NCI-H2196 treated with DMSO at 0.1 percent for 48 hours (cell line): ENCODE results near the gene TELO2.
A peak's percentile ranks its signal among the peaks of the same experiment; 100 is the strongest.

ENCODE experiments used
- DNase-seq: peaks from one replicate; lab custom pipeline; 2025; ENCODE audit not compliant: unreplicated experiment; lab: John Stamatoyannopoulos, UW

The TELO2 gene

DNA sequence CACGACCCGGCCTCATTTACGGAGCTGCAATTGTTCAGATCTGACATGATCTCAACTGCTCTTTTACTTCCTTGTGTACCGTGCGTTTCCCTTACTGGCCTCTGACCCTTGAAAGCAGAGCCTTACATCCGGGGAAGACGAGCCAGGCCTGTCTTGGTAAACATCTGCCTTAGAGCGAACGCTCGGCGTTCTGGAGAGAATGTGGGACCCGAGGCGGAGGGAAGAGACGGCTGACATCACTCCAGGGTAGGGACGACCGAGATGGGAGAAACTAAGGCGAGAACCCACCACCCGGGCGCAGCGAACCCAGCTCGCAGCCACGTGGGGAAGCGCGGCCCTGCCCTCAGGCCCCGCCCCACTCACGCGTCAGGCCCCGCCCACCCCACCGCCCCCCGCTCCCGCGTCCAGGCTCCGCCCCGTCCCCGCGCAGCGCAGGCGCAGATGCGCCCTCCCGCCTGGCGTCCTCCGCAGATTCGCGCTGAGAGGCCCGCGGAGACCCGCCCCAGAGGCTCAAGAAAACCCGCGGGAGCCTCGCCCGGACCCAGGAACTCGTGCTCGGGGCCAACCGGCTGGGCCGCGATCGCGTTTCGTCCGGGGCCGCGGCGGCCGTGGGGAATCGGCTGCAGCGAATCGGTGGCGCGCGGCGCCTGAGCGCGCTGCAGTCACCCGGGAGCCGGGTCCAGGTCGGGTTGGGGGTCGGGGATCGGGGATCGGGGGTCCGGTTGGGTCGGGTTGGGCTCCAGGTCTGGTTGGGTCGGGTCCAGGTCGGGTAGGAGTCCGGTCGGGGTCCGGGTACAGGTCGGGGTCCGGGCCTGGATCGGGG is at the start of gene TELO2:
TELO2 (plus strand) TSS at position 438 of the 823 bp plus-strand sequence. CDS start 922 bp downstream, outside the sequence.
- peak; percentile 94 for DNase-seq

DNA sequence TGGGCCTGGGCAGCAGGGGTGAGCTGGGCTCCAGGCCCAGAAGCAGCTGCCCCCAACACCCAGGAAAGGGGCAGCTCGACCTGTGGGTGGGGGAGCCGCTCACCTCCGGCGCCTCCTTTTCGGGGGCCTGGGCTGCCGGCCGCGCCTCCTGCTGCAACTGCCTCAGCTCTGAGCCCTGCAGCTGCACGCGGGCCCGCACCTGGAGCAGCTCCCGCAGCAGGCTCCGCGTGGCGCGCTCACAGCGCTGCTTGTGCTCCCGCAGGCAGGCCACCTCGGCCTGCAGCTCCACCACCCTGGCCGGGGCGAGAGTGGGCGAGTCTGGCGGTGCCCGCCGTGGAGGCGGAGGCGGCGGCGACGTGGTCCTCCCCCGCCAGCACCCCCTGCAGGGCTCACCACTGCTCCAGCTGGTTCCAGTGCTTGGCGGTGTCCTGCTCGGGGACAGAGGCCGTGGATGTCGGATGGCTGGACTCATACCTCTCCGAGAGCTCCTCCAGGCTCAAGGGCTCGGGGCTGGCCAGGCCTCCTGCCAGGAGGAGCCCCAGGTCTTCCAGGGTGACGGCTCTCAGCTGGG is 49.7 kb upstream of the TELO2 start:
- no peak for DNase-seq

DNA sequence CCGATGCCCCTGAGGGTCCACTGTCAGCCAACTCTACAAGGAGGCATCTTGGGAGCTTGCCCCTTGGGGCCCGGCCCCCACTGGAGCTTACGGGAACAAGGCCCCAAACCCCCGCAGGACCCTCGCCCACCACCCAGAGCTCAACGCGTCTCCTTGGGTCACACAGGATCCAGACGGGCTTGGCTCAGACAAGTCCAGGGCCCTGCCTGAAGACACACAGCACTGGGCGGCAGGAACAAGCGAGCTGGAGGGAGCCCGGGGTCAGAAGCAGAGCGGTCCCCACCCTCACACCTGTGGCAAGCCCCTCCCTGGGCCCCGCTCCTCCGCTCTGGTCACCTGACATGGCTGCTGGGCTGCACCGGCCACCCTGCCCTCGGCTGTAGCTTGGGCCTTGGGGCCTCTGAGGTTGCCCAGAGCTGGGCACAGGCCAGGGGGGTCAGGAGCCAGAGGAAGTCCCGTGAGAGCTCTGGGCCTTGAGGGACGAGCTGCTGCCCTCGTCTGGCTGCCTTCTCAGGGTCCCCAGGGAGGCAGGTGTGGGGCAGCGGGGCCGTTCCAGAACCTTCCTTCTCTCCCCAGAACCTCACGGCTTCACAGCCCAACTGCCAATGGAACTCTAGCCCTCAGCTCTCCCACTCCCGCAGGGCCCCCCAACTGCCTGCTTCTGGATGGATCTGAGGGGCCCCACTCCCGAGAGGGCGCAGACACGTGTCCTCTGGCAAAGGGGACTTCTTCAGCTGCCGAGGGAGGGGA is 49.0 kb upstream of the TELO2 start, which contains the start of gene CCDC154:
CCDC154 (minus strand) TSS at position 577 of the 750 bp plus-strand sequence; CDS start at position 343, 234 bp downstream.
- no peak for DNase-seq

DNA sequence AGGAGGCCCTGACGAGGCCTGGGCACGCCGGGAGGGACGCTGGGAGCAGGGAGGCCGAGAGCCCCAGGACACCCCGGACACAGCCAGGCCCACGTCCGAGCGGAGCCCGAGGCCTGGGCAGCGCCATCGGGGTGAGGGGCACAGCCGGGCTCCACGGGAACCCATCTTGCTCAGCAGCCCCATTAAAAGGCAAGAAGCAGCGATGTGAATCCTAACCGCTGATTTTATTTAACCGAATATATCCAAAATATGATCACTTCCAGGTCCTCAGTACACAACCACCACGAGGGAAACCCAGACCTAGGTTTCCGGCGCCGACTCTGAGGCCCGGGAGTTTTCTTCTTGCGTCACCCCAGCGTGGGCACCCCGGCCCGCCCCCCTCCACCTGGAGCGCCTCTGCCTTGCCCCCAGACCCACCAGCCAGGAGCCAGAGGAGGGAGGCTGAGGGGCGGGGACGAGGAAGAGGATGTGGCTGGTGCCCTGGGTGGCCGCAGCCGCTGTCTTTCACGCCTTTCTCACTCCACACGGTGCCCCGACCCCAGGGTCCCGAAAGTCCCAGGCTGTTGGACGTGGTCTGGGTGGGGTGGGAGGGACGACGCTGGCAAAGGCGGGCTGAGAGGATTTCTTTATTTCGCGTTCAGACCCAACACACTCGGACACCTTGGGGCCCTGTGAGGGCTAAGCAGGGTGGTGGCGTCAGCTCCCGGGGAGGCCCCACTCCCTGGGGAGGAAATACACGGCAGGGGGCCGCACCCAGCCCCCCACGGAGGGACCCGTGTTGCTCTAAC is 48.2 kb upstream of the TELO2 start:
- no peak for DNase-seq

DNA sequence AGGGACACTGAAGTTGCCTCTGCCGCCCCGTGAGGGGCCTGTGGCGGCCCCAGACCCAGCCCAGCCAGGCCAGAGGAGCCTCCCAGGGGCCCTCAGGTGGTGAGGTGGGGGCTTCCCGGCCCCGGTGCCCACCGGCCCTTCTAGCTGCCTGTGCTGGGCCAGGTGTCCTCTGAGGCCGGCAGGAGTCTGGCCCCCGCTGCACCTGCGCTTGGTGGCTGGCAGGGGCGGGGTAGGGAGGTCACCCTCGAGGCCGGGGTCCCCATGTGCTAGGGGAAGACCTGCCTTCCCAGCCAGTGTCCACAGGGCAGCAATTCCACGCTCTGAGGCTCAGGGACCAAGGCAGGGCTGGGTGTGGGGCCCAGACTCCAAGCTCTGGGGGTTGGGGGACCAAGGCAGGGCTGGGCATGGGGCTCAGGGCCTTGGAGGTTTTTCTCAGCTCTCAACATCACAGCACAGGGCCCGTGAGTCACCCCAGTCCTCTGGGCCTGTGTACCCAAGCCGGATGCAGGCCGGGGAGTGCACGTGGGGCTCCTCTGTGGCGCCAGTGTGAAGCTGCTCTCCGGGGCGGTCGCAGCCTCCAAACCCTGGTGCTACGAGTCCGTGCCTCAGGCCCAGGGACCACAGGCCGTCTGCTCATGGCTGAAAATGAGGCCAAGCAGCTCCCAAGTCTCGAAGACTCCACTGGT is 47.5 kb upstream of the TELO2 start:
- no peak for DNase-seq

DNA sequence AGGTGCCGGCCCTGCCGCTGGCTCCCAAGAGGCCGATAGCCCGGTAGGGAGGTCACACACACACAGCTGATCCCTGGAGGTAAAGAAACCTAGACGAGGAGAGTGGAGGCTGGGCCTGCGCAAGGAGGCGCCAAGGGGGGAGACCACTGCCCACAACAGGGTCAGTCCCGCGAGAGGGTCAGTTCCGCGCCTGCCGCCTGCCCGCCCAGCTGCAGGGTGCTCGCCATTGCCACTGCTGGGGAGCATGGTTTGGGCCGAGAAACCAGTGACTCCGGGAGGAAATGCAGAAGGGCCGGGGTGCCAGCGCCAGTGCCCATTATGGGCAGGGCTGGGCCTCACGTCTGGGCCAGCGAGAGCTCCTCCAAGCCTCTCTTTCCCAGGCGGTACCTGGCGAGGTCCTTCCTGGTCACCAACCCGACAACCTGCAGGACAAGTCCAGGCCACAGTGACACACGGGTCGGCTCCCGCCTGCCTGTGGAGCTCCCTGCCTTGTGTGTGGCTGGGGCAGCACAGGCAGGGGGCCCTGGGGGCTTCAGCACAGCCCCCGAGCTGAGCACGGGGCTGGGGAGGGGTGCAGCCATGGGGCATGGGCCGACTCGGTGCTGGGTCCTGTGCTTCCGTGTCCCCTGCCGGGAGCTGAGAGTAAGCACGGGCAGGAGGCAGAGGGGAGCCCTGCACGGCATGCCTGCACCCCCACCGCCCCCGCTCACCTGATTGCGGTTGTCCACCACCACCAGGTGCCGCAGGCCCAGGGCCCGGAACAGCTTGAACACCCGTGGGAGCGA is 46.7 kb upstream of the TELO2 start:
- no peak for DNase-seq

DNA sequence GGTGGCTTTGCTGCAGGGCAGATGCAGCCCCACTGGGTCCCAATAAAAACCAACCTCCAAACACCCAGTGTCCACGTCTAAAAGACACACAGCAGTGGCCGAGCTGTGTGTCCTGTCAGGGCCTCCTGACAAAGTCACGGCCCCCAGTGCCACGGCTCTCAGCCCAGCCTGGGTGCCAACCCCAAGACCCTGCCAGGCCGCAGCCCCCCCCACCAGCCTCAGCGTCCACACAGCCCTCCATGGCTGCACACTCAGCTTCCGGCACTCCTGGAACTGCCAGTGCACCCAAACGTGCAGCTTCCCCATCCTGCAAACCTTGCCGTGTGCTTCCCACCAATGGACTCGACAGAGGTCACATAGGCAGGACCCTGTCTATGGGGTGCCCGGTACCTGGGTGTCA is 45.2 kb upstream of the TELO2 start:
- no peak for DNase-seq

DNA sequence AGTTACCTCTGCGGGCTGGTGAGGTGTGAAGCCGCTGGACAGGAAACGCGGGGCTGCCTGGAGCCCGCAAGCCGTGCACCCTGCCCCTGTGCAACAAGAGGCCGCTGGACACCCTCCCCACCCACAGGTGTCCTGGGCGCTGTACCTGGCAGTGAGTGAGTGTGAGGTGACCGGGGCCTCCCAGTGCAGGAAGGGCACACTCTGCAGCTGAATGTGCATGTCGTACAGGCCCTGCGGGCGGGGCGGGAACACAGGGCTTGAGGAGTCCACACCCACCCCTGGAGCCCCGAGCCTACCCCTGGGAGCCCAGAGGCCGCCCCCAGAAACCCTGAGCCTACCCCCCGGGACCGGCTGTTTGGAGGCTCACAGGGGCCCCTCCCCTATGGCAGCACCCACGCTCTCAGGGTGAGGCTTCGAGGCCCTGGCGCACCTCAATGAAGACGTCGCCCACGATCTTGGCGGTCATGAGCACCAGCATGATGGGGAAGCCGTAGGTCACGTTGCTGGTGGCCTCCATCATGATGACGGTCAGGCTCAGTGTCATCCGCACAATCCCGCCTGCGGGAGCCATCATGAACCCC is 44.5 kb upstream of the TELO2 start:
- DNase-seq: no peak

DNA sequence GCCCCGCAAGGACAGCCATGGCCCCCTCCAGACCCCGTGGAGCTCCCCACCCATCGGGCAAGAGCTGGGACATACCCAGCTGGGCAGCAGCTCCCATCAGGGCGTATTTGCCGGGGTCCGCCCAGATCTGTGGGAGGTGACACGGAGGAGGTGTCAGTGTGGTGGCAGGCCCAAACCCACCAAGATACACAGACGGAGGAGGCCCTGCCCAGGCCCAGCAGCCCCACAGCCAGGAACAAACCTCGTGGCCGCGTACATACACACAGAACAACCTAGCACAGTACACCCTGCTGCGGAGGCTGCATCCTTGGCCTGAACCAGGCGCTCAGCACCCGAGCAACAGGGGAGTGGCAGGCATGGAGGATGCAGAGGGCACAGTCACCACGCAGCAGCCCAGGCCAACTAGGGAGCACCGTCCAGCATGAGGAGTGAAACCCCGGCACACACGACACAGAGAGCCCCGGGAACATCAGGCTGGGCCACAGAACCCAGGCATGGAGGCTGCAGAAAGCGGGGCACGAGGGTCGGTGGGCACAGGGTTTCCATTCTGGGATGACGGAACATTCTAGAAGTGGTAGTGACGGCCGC is 43.9 kb upstream of the TELO2 start:
- no peak for DNase-seq

DNA sequence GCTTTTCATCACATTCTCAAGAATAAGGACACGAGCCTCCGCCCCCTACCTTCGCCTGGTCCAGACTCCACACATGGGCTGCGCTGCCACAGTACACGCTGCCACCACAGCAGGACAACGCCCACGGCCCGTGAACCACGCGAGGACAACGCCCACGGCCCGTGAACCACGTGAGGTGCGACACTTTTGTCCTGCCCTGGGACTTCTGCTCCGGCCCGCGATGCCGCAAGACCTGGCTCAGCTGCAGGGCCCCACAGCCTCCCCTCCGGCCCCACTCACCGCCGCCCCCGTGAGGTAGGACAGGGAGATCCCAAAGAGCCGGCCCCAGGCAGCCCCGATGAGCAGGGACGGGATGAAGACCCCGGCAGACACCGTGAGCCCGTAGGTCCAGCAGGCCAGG is 42.9 kb upstream of the TELO2 start:
- no peak for DNase-seq

DNA sequence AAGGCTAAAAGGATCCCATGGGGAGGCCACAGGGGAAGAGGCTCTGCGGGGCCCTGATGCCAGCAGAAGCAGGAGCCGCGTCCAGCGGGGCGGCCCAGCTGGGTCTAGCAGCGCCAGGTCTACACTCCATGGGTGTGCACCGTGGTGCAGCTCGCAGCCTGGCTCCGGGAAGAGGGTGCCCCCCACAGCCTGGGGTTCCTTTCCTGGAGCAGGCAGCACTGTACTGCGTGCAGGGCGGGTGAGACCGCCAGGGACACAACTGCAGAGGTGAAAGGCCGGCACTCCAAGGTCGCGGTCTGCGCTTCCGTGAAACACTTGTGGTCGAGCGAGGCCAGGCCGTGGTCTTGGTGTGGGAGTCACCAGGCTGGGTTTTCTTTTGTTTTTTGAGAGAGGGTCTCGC is 42.3 kb upstream of the TELO2 start:
- no peak for DNase-seq

DNA sequence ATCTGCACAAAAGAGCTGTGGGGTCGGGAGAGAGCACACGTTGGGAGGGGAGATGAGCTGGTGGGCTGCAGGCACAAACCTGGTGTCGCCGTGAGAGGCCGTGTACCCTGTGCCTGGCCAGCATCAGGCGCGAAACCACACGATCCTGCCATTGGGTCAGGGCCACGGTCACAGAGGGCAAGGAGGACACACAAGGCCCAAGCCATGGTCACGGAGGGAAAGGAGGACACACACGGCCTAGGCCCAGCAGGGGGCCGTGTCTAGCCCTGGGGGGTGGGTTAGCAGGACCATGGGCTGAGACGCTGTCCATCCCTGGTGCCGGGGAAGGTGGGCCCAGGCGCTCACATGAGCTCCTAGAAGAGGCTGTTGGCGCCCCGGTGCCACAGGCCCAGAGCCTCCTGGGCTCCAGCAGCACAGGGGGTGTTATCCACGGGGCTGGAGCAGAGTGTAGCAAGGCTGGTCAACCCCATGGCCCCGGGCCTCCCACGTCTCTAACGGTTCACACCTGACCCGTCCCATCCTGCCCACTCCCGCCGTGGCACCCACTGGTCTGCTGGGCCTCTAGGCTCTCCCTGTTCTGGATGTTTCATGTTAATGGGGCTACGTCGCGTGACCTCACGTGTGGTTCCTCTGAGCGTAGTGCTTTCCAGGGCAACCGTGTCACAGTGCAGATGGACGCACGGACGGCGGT is 41.3 kb upstream of the TELO2 start:
- DNase-seq: no peak

DNA sequence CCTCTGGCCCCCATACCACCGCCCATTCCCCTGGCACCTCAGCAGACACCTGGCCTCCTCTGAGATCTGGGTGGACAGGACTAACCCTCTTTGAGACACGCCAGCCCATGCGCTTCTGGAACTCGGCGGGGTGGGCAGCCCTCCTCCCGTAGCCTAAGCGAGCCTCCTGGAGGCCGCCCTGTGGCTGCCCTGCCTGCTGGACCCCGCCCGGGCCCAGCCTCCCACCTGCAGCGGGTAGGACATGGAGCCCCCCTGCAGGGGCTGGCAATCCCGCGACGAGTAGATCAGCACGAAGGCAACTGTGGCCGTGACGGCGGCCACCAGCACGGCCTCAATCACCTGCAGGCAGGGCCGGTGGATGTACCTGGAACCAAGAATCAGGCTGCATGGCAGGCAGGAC is 40.6 kb upstream of the TELO2 start:
- no peak for DNase-seq

DNA sequence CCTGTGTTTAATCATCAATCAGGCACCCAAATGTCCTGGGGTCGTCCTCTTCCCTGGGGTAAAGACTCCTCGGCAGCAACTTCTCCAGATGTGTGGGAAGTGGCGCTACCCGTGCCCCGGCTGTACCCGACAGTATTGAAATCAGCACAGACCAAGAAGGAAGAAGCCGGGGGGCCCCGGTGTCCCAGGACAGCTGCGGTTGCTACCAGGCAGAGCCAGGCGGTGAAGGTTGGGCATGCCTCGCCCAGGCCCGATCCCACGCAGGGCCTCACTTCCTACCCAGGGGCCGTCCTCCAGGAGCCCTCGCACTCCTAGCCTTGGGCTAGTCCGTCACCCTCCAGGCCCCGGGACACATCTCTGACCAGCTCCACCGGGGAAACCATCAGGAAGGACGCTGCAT is 39.8 kb upstream of the TELO2 start:
- DNase-seq: no peak

DNA sequence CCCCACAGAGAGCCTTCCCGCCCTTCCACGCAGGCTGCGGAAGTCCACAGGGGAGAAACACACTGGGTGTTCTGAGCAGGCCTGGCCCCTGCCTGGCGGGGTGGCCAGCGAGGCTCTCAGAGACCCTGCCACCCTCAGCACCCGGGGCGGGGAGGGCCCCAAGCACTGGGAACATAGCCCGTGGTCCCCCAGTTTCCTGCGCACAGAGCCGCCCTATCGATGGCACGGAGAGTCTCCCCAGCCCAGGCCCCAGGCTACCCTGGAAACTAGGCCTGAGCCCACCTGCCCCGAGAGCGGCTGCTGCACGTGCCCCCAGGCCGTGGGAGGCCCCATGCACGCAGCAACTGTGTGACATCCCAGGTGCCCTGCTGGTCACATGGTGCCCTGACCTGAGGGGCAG is 38.6 kb upstream of the TELO2 start:
- DNase-seq: no peak

DNA sequence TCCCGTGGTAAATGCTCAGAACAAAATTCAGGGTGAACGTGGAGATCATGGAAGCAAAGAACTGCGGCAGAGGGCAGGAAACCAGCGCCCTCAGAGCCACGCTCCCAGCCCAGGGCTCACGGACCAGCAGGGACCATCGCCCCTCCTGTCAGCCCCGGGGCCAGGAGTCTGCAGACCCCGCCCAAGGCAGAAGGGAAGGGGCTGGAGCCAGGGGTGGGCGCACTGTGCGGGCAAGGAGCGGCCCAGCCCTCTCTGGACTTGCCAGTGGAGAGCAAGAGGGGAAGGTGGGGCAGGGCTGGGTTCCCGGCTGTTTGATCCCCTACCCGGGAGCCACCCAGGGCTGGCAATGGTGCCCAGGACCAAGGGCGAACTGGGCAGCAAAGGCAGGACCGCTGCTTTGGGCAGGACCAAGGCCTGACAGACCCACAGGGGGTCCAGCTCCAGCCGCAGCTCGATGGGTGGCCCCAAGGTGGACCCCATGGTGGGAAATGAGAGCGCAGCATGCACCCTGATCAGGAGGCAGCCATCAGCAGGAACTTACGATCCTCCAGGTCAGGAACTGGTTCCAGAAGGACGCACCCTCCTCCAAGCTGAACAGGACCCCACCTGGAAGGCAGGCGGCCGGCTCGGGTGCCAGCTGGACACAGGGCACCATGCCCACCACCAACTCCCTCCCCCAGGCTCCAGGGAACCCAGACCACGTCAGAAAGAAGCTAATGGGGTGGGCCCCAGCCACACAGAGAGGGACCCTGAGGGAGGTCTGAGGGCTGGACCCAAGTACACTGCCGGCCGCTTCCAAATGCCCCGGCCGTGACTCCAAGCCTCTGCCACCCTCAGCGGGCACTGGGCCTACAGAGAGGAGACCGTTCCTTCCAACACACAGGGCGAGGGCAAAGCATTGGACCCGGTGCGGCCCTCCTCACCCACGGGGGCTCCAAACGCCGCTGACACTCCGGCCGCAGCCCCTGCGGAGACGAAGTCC is 37.7 kb upstream of the TELO2 start:
- no peak for DNase-seq

DNA sequence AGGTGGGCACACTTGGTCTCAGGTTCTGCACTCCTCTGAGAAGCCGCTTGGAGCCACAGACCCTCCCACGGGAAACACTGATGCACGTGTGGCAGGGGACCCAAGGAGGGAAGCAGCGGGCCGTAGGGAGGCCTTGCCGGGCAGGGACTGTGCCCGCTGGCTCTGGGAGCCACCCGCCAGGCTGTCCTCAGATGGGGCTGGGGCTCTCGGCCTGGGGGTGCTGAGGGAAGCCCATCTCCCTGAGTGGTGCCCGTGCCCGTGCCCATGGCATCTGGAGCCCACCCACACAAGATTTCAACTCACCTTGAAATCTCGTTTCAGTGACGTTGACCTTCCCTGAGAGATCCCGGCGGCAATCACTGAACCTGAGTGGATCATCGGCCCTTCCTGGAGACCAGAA is 36.2 kb upstream of the TELO2 start:
- no peak for DNase-seq
